HEK293 (cell line): ENCODE measurements around the gene C3orf49.

ENCODE experiments used
- CTCF ChIA-PET: fragments of 350-600 bp; formaldehyde crosslinking; extraction: SDS; loops from one replicate; lab custom pipeline; 2021; ENCODE audit warnings: antibody characterized with exemption; lab: Yijun Ruan, JAX
- POLR2A ChIA-PET: fragments of 300-600 bp; formaldehyde crosslinking; extraction: SDS; loops from one replicate; lab custom pipeline; 2020; ENCODE audit warnings: antibody characterized with exemption, inconsistent platforms; lab: Yijun Ruan, JAX
- H3K27ac ChIP-seq: fragments of 200-500 bp; sonication (Bioruptor generic); 2 replicates; pipeline ENCODE4 v1.5.1; 2014; ENCODE audit warnings: low read depth, low read length, control low read depth, inconsistent platforms; ENCODE audit errors: extremely low read depth
- H3K36me3 ChIP-seq, 2 experiments: fragments of 200-500 bp in 1 of 2; sonication (Bioruptor generic) in 1 of 2; 1 replicate in 1 of 2; 2 replicates in 1 of 2; pipeline ENCODE4 v1.5.1; 2014 to 2017; ENCODE audit warnings: inconsistent platforms in 2 of 2, low read length in 2 of 2; ENCODE audit not compliant: control insufficient read depth in 2 of 2, insufficient read depth in 1 of 2
- H3K4me1 ChIP-seq: fragments of 200-500 bp; sonication (Bioruptor generic); 2 replicates; pipeline ENCODE4 v1.5.1; 2014; ENCODE audit warnings: mild to moderate bottlenecking, low read length, inconsistent platforms; ENCODE audit not compliant: control insufficient read depth, insufficient read depth
- H3K4me3 ChIP-seq: 2 replicates; pipeline ENCODE4 v1.5.1; 2011; ENCODE audit warnings: low read depth, mild to moderate bottlenecking, control low read depth, low read length, moderate library complexity
- H3K9me3 ChIP-seq: fragments of 200-500 bp; sonication (Bioruptor generic); 2 replicates; pipeline ENCODE4 v1.5.1; 2014; ENCODE audit warnings: low read depth, low read length, inconsistent platforms; ENCODE audit not compliant: control insufficient read depth, insufficient read depth
- HOXD13 ChIP-seq: sonication (generic); formaldehyde crosslinking; IDR thresholded peaks from 2 replicates; pipeline ENCODE4 v1.8.0; 2022; ENCODE audit warnings: missing genetic modification reagents, borderline replicate concordance
- KLF17 ChIP-seq: fragments of 450-650 bp; formaldehyde crosslinking; IDR thresholded peaks from 2 replicates; pipeline ENCODE4 v1.5.1; 2016; ENCODE audit warnings: missing biosample characterization, missing genetic modification characterization
- KLF9 ChIP-seq: fragments of 450-650 bp; formaldehyde crosslinking; IDR thresholded peaks from 2 replicates; pipeline ENCODE4 v1.5.1; 2016; ENCODE audit warnings: missing biosample characterization, missing genetic modification characterization, low read depth
- PBX3 ChIP-seq: sonication (generic); formaldehyde crosslinking; IDR thresholded peaks from 2 replicates; pipeline ENCODE4 v1.8.1; 2022; ENCODE audit warnings: mild to moderate bottlenecking, moderate library complexity, missing genetic modification reagents
- PRDM2 ChIP-seq: fragments of 450-650 bp; formaldehyde crosslinking; IDR thresholded peaks from 2 replicates; pipeline ENCODE4 v1.5.1; 2016; ENCODE audit warnings: missing biosample characterization, missing genetic modification characterization, borderline replicate concordance
- SCRT2 ChIP-seq: fragments of 450-650 bp; formaldehyde crosslinking; IDR thresholded peaks from 2 replicates; pipeline ENCODE4 v1.5.1; 2016; ENCODE audit warnings: missing biosample characterization, missing genetic modification characterization
- YY1 ChIP-seq: fragments of 450-650 bp; formaldehyde crosslinking; IDR thresholded peaks from 2 replicates; pipeline ENCODE4 v1.5.1; 2018; ENCODE audit warnings: missing biosample characterization, missing genetic modification characterization
- ZBTB6 ChIP-seq: fragments of 450-650 bp; formaldehyde crosslinking; IDR thresholded peaks from 2 replicates; pipeline ENCODE4 v1.5.1; 2017; ENCODE audit warnings: missing biosample characterization, missing genetic modification characterization
- ZFP37 ChIP-seq: fragments of 450-650 bp; formaldehyde crosslinking; IDR thresholded peaks from 2 replicates; pipeline ENCODE4 v1.5.1; 2016; ENCODE audit warnings: missing biosample characterization, missing genetic modification characterization
- ZNF133 ChIP-seq: fragments of 450-650 bp; formaldehyde crosslinking; IDR thresholded peaks from 2 replicates; pipeline ENCODE4 v1.5.1; 2016; ENCODE audit warnings: missing biosample characterization, missing genetic modification characterization
- ZNF146 ChIP-seq: fragments of 450-650 bp; formaldehyde crosslinking; IDR thresholded peaks from 2 replicates; pipeline ENCODE4 v1.5.1; 2016; ENCODE audit warnings: missing biosample characterization, missing genetic modification characterization
- ZNF169 ChIP-seq: fragments of 450-650 bp; formaldehyde crosslinking; IDR thresholded peaks from 2 replicates; pipeline ENCODE4 v1.5.1; 2016; ENCODE audit warnings: missing biosample characterization, missing genetic modification characterization
- ZNF239 ChIP-seq: fragments of 450-650 bp; formaldehyde crosslinking; IDR thresholded peaks from 2 replicates; pipeline ENCODE4 v1.5.1; 2016; ENCODE audit warnings: missing biosample characterization, missing genetic modification characterization
- ZNF266 ChIP-seq: fragments of 450-650 bp; formaldehyde crosslinking; IDR thresholded peaks from 2 replicates; pipeline ENCODE4 v1.5.1; 2016; ENCODE audit warnings: missing biosample characterization, missing genetic modification characterization, low read depth
- ZNF37A ChIP-seq: fragments of 450-650 bp; IDR thresholded peaks from 2 replicates; pipeline ENCODE4 v1.5.1; 2018; ENCODE audit warnings: missing biosample characterization, missing genetic modification characterization
- ZNF596 ChIP-seq: fragments of 450-650 bp; IDR thresholded peaks from 2 replicates; pipeline ENCODE4 v1.5.0; 2018; ENCODE audit warnings: missing biosample characterization, mild to moderate bottlenecking, missing genetic modification characterization, moderate library complexity
- ZNF660 ChIP-seq: fragments of 450-650 bp; IDR thresholded peaks from 2 replicates; pipeline ENCODE4 v1.5.1; 2018; ENCODE audit warnings: missing biosample characterization, mild to moderate bottlenecking, missing genetic modification characterization
- ZNF701 ChIP-seq: fragments of 450-650 bp; formaldehyde crosslinking; IDR thresholded peaks from 2 replicates; pipeline ENCODE4 v1.5.1; 2016; ENCODE audit warnings: missing biosample characterization, missing genetic modification characterization

Gene C3orf49

GRCh38 chr3:63845215-63845614 is 26.1 kb downstream of the C3orf49 start (continued):
- no peak for TF ChIP-seq PBX3 (CRISPR knock-in tag)
- TF ChIP-seq YY1, result no peak

- no peaks in the 10 kb centered on the region for H3K9me3 ChIP-seq
- no peak overlapping the region for H3K27ac ChIP-seq
- POLR2A ChIA-PET, result interaction anchor here (1.5 kb wide), 1 partner anchor 11 kb away, joined by 8 read pairs; no protein-coding TSS in a partner anchor
- H3K36me3 ChIP-seq, result no peaks in the 10 kb centered on the region
- H3K4me3 ChIP-seq, result no peak overlapping the region
- TF ChIP-seq ZNF596 (tag by site-specific recombination) (no peak), KLF9 (tag by site-specific recombination) (no peak), HOXD13 (CRISPR knock-in tag) (no peak), KLF17 (tag by site-specific recombination) (no peak), ZFP37 (tag by site-specific recombination) (no peak), ZNF266 (no peak), ZNF701 (tag by site-specific recombination) (no peak), ZBTB6 (tag by site-specific recombination) (no peak), ZNF169 (no peak), ZNF239 (tag by site-specific recombination) (no peak), PRDM2 (tag by site-specific recombination) (no peak), ZNF37A (tag by site-specific recombination) (no peak), ZNF660 (tag by site-specific recombination) (no peak), ZNF133 (tag by site-specific recombination) (no peak), SCRT2 (no peak), ZNF146 (no peak)
- CTCF ChIA-PET, result no interaction called here
- no peaks in the 10 kb centered on the region for H3K4me1 ChIP-seq
These were observed 28.8 kb downstream of the C3orf49 start for GRCh38 chr3:63847718-63848450.
